Activated T-cell treated with anti-CD3 and anti-CD28 coated beads, Interleukin-2, amount 50 U/mL, for 48 hours (primary cell): ENCODE data around the gene ADAMTS14.
"Not testable (repeated sequence)": the region's sequence is repeated elsewhere in the genome, so short reads cannot be mapped to it uniquely, and the experiment has no call there.

ENCODE experiments used
- DNase-seq, 2 experiments: peaks; one replicate each; pipeline ENCODE4 v3.0.0-alpha.2; 2020

Gene ADAMTS14

GRCh38 chr10:70658582-70659136 is 13.6 kb upstream of the ADAMTS14 start:
- no peak for DNase-seq

GRCh38 chr10:70659306-70659705 is 13.0 kb upstream of the ADAMTS14 start:
- DNase-seq, result no peak

- no peak for DNase-seq
These were observed 11.6 kb upstream of the ADAMTS14 start for GRCh38 chr10:70660722-70661121.

GRCh38 chr10:70661623-70662361 is 10.5 kb upstream of the ADAMTS14 start:
- no peak for DNase-seq

GRCh38 chr10:70662362-70663220 is 9.7 kb upstream of the ADAMTS14 start:
- DNase-seq, result no peak

- DNase-seq, result not testable (repeated sequence)
These were observed 8.6 kb upstream of the ADAMTS14 start for GRCh38 chr10:70663458-70664409.

- DNase-seq, result peak in 1 of 2 experiments; percentile 12
These were observed 7.6 kb upstream of the ADAMTS14 start for GRCh38 chr10:70664702-70665195.

- no peak for DNase-seq
These were observed 5.1 kb upstream of the ADAMTS14 start for GRCh38 chr10:70666960-70667798.

- DNase-seq, result not testable (repeated sequence)
These were observed 4.5 kb upstream of the ADAMTS14 start for GRCh38 chr10:70667818-70668217.

GRCh38 chr10:70668454-70668970 is 3.8 kb upstream of the ADAMTS14 start:
- no peak for DNase-seq

GRCh38 chr10:70669015-70669414 is 3.3 kb upstream of the ADAMTS14 start:
- DNase-seq, result no peak

- DNase-seq, result no peak
These were observed 2.5 kb upstream of the ADAMTS14 start for GRCh38 chr10:70669732-70670317.

GRCh38 chr10:70671619-70672164 is 614 bp upstream of the ADAMTS14 start:
- no peak for DNase-seq

- no peak for DNase-seq
These were observed 980 bp downstream of the ADAMTS14 start for GRCh38 chr10:70673043-70673928.

GRCh38 chr10:70673929-70674559 is 1.7 kb downstream of the ADAMTS14 start:
- no peak for DNase-seq

GRCh38 chr10:70674560-70675495 is 2.5 kb downstream of the ADAMTS14 start:
- no peak for DNase-seq

- no peak for DNase-seq
These were observed 3.3 kb downstream of the ADAMTS14 start for GRCh38 chr10:70675496-70676161.
